IMR-90 (cell line): Measurements from ENCODE around the gene TMPRSS6. TPM values are rescaled to one million over a fixed set of nuclear protein-coding genes. Genes with fewer than 3 reads are reported as not detected.

Experiments used
- ATAC-seq: fragments of 200-7000 bp; cut with Tn5 transposase; 2 replicates; pipeline ENCODE4 v1.9.1; 2020; ENCODE audit warnings: low read depth, mild to moderate bottlenecking, moderate library complexity
- BruUV-seq: library from RNA; stranded (reverse); fragments of 400-500 nt; replicated peaks from 2 replicates; lab custom pipeline; 2021; lab: Mats Ljungman, UMichigan
- CTCF ChIA-PET: fragments of 300-600 bp; formaldehyde crosslinking; extraction: SDS; loops from one replicate; lab custom pipeline; 2021; ENCODE audit warnings: antibody characterized with exemption; lab: Yijun Ruan, JAX
- POLR2A ChIA-PET: fragments of 300-600 bp; sonication (Branson Sonifier 250); formaldehyde crosslinking; loops from one replicate; lab custom pipeline; 2022; ENCODE audit warnings: antibody characterized with exemption; ENCODE audit not compliant: unreplicated experiment; lab: Charles Lee
- DNase-seq: peaks from one replicate; pipeline ENCODE4 v3.0.0; 2013
- H2AFZ ChIP-seq: replicated peaks from 2 replicates; pipeline ENCODE3; 2013; ENCODE audit warnings: low read length, mild to moderate bottlenecking; ENCODE audit not compliant: poor library complexity
- H2AK5ac ChIP-seq: 2 replicates; pipeline ENCODE4 v1.6.1; 2013; ENCODE audit warnings: low read depth, low read length, inconsistent platforms
- H2AK9ac ChIP-seq: replicated peaks from 2 replicates; pipeline ENCODE3; 2013; ENCODE audit warnings: mild to moderate bottlenecking, low read depth, low read length, moderate library complexity; ENCODE audit not compliant: poor library complexity
- H2BK120ac ChIP-seq: 2 replicates; pipeline ENCODE4 v1.6.1; 2013; ENCODE audit warnings: low read depth, low read length, inconsistent platforms
- H2BK15ac ChIP-seq: 3 replicates; pipeline ENCODE4 v1.6.1; 2013; ENCODE audit warnings: low read depth, low read length, inconsistent platforms
- H2BK20ac ChIP-seq: 2 replicates; pipeline ENCODE4 v1.6.1; 2013; ENCODE audit warnings: low read depth, mild to moderate bottlenecking, inconsistent platforms, low read length, moderate library complexity
- H2BK5ac ChIP-seq: 2 replicates; pipeline ENCODE4 v1.6.1; 2013; ENCODE audit warnings: mild to moderate bottlenecking, low read depth, low read length, inconsistent platforms; ENCODE audit not compliant: poor library complexity, severe bottlenecking
- H3K14ac ChIP-seq: replicated peaks from 2 replicates; pipeline ENCODE4 v1.6.1; 2013; ENCODE audit warnings: low read depth, low read length, inconsistent platforms
- H3K18ac ChIP-seq: 2 replicates; pipeline ENCODE4 v1.6.1; 2013; ENCODE audit warnings: low read depth, low read length, control low read depth
- H3K23ac ChIP-seq: 2 replicates; pipeline ENCODE4 v1.6.1; 2013; ENCODE audit warnings: low read depth, low read length, inconsistent platforms
- H3K27ac ChIP-seq: 2 replicates; pipeline ENCODE4 v1.5.1; 2013; ENCODE audit warnings: mild to moderate bottlenecking, control low read depth, low read length; ENCODE audit not compliant: insufficient read depth
- H3K27me3 ChIP-seq: 2 replicates; pipeline ENCODE4 v1.6.1; 2013; ENCODE audit warnings: low read length; ENCODE audit not compliant: control insufficient read depth, insufficient read depth
- H3K36me3 ChIP-seq: 2 replicates; pipeline ENCODE4 v1.6.1; 2013; ENCODE audit warnings: low read length, mixed read lengths; ENCODE audit not compliant: control insufficient read depth, insufficient read depth
- H3K4ac ChIP-seq: 2 replicates; pipeline ENCODE4 v1.6.1; 2013; ENCODE audit warnings: low read depth, low read length, inconsistent platforms
- H3K4me1 ChIP-seq: 2 replicates; pipeline ENCODE4 v1.6.1; 2013; ENCODE audit warnings: low read length, mixed read lengths; ENCODE audit not compliant: control insufficient read depth, insufficient read depth
- H3K4me2 ChIP-seq: 2 replicates; pipeline ENCODE4 v1.6.1; 2013; ENCODE audit warnings: low read depth, mild to moderate bottlenecking, control low read depth, low read length, moderate library complexity
- H3K4me3 ChIP-seq: 2 replicates; pipeline ENCODE4 v1.5.1; 2013; ENCODE audit warnings: low read depth, mild to moderate bottlenecking, control low read depth, low read length, moderate library complexity; ENCODE audit not compliant: insufficient read depth
- H3K56ac ChIP-seq: 2 replicates; pipeline ENCODE4 v1.6.1; 2013; ENCODE audit warnings: low read length, inconsistent platforms; ENCODE audit not compliant: insufficient read depth; ENCODE audit errors: extremely low read depth
- H3K79me1 ChIP-seq, 2 experiments: 2 replicates each; pipeline ENCODE4 v1.6.1; 2013; ENCODE audit warnings: low read length in 2 of 2, inconsistent platforms in 1 of 2, low read depth in 1 of 2
- H3K9ac ChIP-seq: 2 replicates; pipeline ENCODE4 v1.6.1; 2013; ENCODE audit warnings: low read depth, low read length, control low read depth
- H3K9me1 ChIP-seq: 2 replicates; pipeline ENCODE4 v1.6.1; 2013; ENCODE audit warnings: low read length, inconsistent platforms; ENCODE audit not compliant: insufficient read depth
- H3K9me3 ChIP-seq: 2 replicates; pipeline ENCODE4 v1.6.1; 2013; ENCODE audit warnings: low read length; ENCODE audit not compliant: control insufficient read depth, insufficient read depth
- H4K20me1 ChIP-seq: 2 replicates; pipeline ENCODE4 v1.6.1; 2013; ENCODE audit warnings: low read length, inconsistent platforms; ENCODE audit not compliant: insufficient read depth
- H4K5ac ChIP-seq: 2 replicates; pipeline ENCODE4 v1.6.1; 2013; ENCODE audit warnings: mild to moderate bottlenecking, low read depth, low read length, control low read depth
- H4K8ac ChIP-seq, 2 experiments: 2 replicates each; pipeline ENCODE4 v1.6.1; 2013; ENCODE audit warnings: low read depth in 2 of 2, low read length in 2 of 2, control low read depth in 1 of 2, inconsistent platforms in 1 of 2
- H4K91ac ChIP-seq: 2 replicates; pipeline ENCODE4 v1.6.1; 2013; ENCODE audit warnings: low read depth, low read length, inconsistent platforms; ENCODE audit not compliant: insufficient read depth
- CEBPB ChIP-seq: IDR thresholded peaks from 2 replicates; pipeline ENCODE4 v1.6.1; 2012; ENCODE audit warnings: low read depth, low read length, improper control_type of control experiment
- ELK1 ChIP-seq: fragments of 150-350 bp; IDR thresholded peaks from 2 replicates; pipeline ENCODE4 v1.6.1; 2016; ENCODE audit warnings: low read depth, mild to moderate bottlenecking, low read length, moderate library complexity, borderline replicate concordance
- RCOR1 ChIP-seq: IDR thresholded peaks from 2 replicates; pipeline ENCODE4 v1.6.1; 2012; ENCODE audit warnings: mild to moderate bottlenecking, low read length, improper control_type of control experiment; ENCODE audit not compliant: insufficient replicate concordance
- SMC3 ChIP-seq: fragments of 150-350 bp; IDR thresholded peaks from 2 replicates; pipeline ENCODE4 v1.6.1; 2016; ENCODE audit warnings: low read depth, mild to moderate bottlenecking, antibody characterized with exemption, low read length, moderate library complexity
- WGBS, 2 experiments: methylation state at CpG; one replicate each; pipeline versions ENCODE4 v1.1.5 to v1.1.7; 2013; ENCODE audit warnings: missing lambda C conversion rate in 2 of 2; ENCODE audit not compliant: insufficient read length in 1 of 2; ENCODE audit errors: extremely low coverage in 2 of 2; 5-methylcytosine and 5-hydroxymethylcytosine counted together
- dilution Hi-C: fragments of 300-500 bp; cut with HindIII; formaldehyde crosslinking; loops from one replicate; pipeline ENCODE4 v1.14.3; 2018; ENCODE audit warnings: low sequenced_read_pairs; ENCODE audit not compliant: unreplicated experiment
- in situ Hi-C: fragments of 300-500 bp; cut with MboI; formaldehyde crosslinking; loops from 3 replicates; pipeline ENCODE4 v1.14.3; 2019; ENCODE audit warnings: low sequenced_read_pairs, inconsistent platforms, mixed read lengths
- intact Hi-C: fragments of 100-400 bp; cut with micrococcal nuclease; formaldehyde crosslinking; loops from 2 replicates; pipeline ENCODE4 v1.10.0; 2022
- polyA plus RNA-seq, 3 experiments: library from polyadenylated mRNA; depleted of rRNA; stranded (reverse); fragments of >200 nt; gene quantifications; 2 replicates each; pipeline ENCODE4 v1.2.3, GENCODE V29; 2012; ENCODE audit warnings: low replicate concordance in 1 of 3
- total RNA-seq: library from RNA; depleted of rRNA; stranded (reverse); fragments of >200 nt; gene quantifications from 2 replicates; pipeline ENCODE4 v1.2.3, GENCODE V29; 2012

Gene TMPRSS6
- total and polyA plus RNA-seq, 2 of the 4 experiments (the other 2 are of a cell fraction), result not detected

DNA sequence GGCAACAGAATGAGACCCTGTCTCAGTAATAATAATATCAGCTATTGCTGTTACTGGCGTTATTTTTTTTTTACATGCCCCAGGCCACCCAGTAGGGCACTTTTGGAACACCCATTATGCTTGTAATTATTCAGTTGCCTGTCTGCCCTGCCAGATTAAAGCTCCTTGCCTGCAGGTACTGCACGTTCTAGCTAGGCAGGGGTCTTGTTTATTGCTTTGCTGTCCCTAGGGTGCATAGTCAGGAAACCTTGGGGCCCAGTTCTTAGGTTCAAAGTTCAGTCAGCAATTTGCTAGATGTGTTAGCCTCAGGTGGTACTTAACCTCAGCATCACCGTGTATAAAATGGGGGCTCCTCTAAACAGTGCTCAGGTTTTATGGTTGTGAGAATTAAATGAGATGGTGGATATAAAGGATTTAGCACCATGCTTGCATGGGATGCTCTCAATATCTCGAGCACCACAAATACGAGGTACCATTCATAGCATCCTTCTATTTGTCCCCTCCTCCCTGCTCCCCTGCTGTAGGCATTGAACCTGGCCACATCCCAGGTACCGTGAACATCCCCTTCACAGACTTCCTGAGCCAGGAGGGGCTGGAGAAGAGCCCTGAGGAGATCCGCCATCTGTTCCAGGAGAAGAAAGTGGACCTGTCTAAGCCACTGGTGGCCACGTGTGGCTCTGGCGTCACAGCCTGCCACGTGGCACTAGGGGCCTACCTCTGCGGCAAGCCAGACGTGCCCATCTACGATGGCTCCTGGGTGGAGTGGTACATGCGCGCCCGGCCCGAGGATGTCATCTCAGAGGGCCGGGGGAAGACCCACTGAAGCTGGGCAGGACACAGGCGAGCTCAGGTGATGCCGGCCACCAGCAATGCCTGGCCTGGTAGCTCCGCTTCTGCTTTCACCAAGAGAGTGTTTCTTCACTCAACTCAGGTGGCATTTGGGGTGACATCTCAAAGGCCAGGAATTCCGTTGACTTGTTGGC lies 80.5 kb downstream of the TMPRSS6 start:
- Histone ChIP-seq H2AFZ (no peak overlapping the region), H4K91ac (no peak overlapping the region), H2AK9ac (peak overlapping the region; percentile 37), H3K36me3 (peaks cover 44% of the 10 kb centered on the region), H2BK20ac (no peak overlapping the region), H3K4me3 (no peak overlapping the region), H4K8ac (no peak overlapping the region), H3K18ac (no peak overlapping the region), H3K27me3 (no peaks in the 10 kb centered on the region), H3K4me2 (no peak overlapping the region), H3K9me1 (peaks cover 10% of the 10 kb centered on the region; the same call in 1 of the 2 replicates), H3K9me3 (no peaks in the 10 kb centered on the region), H2BK120ac (no peak overlapping the region), H3K14ac (no peak overlapping the region), H3K4me1 (no peaks in the 10 kb centered on the region; the same call in 1 of the 2 replicates), H2BK15ac (no peak overlapping the region), H3K79me1 (peaks cover 0 to 17% of the 10 kb centered on the region in 2 experiments; a peak in 3 of 4 replicates), H2AK5ac (no peak overlapping the region), H3K23ac (no peak overlapping the region), H2BK5ac (no peak overlapping the region), H3K9ac (no peak overlapping the region), H4K20me1 (peaks cover 16% of the 10 kb centered on the region), H3K56ac (no peak overlapping the region), H4K5ac (no peak overlapping the region), H3K27ac (no peak overlapping the region), H3K4ac (no peak overlapping the region)
- WGBS, 2 experiments, result 94% methylated on average over 16 of the region's 22 CpGs; no CpG with 5 or more reads in 1 of the 2 experiments
- intact Hi-C loops (no loop called here), dilution Hi-C loops (no loop called here), in situ Hi-C loops (no loop called here)
- no peak for ATAC-seq
- no peak for DNase-seq
- POLR2A ChIA-PET, result no interaction called here
- no TSS peak for BruUV-seq
- CTCF ChIA-PET, result no interaction called here
- TF ChIP-seq RCOR1 (no peak), ELK1 (no peak), CEBPB (no peak), SMC3 (no peak)
